ENCODE results near the gene LIN37.
A peak's percentile ranks its signal among the peaks of the same experiment; 100 is the strongest.

LIN37 gene

GRCh38 chr19:35727956-35728706 lies 20.2 kb upstream of the LIN37 start:
- H3K36me3 Mint-ChIP-seq, result peaks cover 17% of the 10 kb centered on the region
- no peaks in the 10 kb centered on the region for H3K27me3 Mint-ChIP-seq
- H3K4me3 Mint-ChIP-seq, result no peak overlapping the region
- no peak overlapping the region for H3K27ac Mint-ChIP-seq
- no peaks in the 10 kb centered on the region for H3K9me3 Mint-ChIP-seq
- peaks cover 4% of the 10 kb centered on the region for H3K4me1 Mint-ChIP-seq

- Mint-ChIP-seq H3K27me3 (no peaks in the 10 kb centered on the region), H3K36me3 (peaks cover 17% of the 10 kb centered on the region), H3K4me3 (no peak overlapping the region), H3K4me1 (peaks cover 4% of the 10 kb centered on the region), H3K27ac (no peak overlapping the region), H3K9me3 (no peaks in the 10 kb centered on the region)
Measured at GRCh38 chr19:35729021-35729420, 19.4 kb upstream of the LIN37 start.

- H3K27me3 Mint-ChIP-seq, result no peaks in the 10 kb centered on the region
- H3K36me3 Mint-ChIP-seq, result peaks cover 14% of the 10 kb centered on the region
- H3K4me3 Mint-ChIP-seq, result no peak overlapping the region
- no peaks in the 10 kb centered on the region for H3K9me3 Mint-ChIP-seq
- no peak overlapping the region for H3K27ac Mint-ChIP-seq
- peaks cover 7% of the 10 kb centered on the region for H3K4me1 Mint-ChIP-seq
Measured at GRCh38 chr19:35729763-35730162, 18.6 kb upstream of the LIN37 start.

- no peaks in the 10 kb centered on the region for H3K9me3 Mint-ChIP-seq
- H3K27ac Mint-ChIP-seq, result no peak overlapping the region
- H3K36me3 Mint-ChIP-seq, result peaks cover 14% of the 10 kb centered on the region
- H3K4me1 Mint-ChIP-seq, result peaks cover 7% of the 10 kb centered on the region
- H3K4me3 Mint-ChIP-seq, result no peak overlapping the region
- no peaks in the 10 kb centered on the region for H3K27me3 Mint-ChIP-seq
Measured at GRCh38 chr19:35730326-35730725, 18.1 kb upstream of the LIN37 start.

GRCh38 chr19:35731353-35731752 lies 17.0 kb upstream of the LIN37 start:
- H3K27me3 Mint-ChIP-seq, result no peaks in the 10 kb centered on the region
- no peaks in the 10 kb centered on the region for H3K9me3 Mint-ChIP-seq
- H3K36me3 Mint-ChIP-seq, result peaks cover 17% of the 10 kb centered on the region
- no peak overlapping the region for H3K4me3 Mint-ChIP-seq
- no peak overlapping the region for H3K27ac Mint-ChIP-seq
- peaks cover 13% of the 10 kb centered on the region for H3K4me1 Mint-ChIP-seq

- Mint-ChIP-seq H3K4me1 (peaks cover 19% of the 10 kb centered on the region), H3K27ac (no peak overlapping the region), H3K27me3 (no peaks in the 10 kb centered on the region), H3K4me3 (no peak overlapping the region), H3K36me3 (peaks cover 16% of the 10 kb centered on the region), H3K9me3 (no peaks in the 10 kb centered on the region)
Measured at GRCh38 chr19:35731779-35732405, 16.5 kb upstream of the LIN37 start.

- Mint-ChIP-seq H3K9me3 (no peaks in the 10 kb centered on the region), H3K27ac (no peak overlapping the region), H3K27me3 (no peaks in the 10 kb centered on the region), H3K36me3 (peaks cover 15% of the 10 kb centered on the region), H3K4me3 (no peak overlapping the region), H3K4me1 (peaks cover 26% of the 10 kb centered on the region)
Measured at GRCh38 chr19:35732540-35733179, 15.7 kb upstream of the LIN37 start.

GRCh38 chr19:35733180-35734125 lies 14.9 kb upstream of the LIN37 start:
- Mint-ChIP-seq H3K27me3 (no peaks in the 10 kb centered on the region), H3K36me3 (peaks cover 13% of the 10 kb centered on the region), H3K4me3 (no peak overlapping the region), H3K27ac (no peak overlapping the region), H3K4me1 (peaks cover 27% of the 10 kb centered on the region), H3K9me3 (no peaks in the 10 kb centered on the region)

- no peaks in the 10 kb centered on the region for H3K27me3 Mint-ChIP-seq
- no peak overlapping the region for H3K27ac Mint-ChIP-seq
- peaks cover 13% of the 10 kb centered on the region for H3K36me3 Mint-ChIP-seq
- H3K9me3 Mint-ChIP-seq, result no peaks in the 10 kb centered on the region
- no peak overlapping the region for H3K4me3 Mint-ChIP-seq
- H3K4me1 Mint-ChIP-seq, result peaks cover 30% of the 10 kb centered on the region
Measured at GRCh38 chr19:35734273-35734672, 14.1 kb upstream of the LIN37 start.

- Mint-ChIP-seq H3K36me3 (peaks cover 13% of the 10 kb centered on the region), H3K27ac (peak overlapping the region; percentile 61), H3K9me3 (no peaks in the 10 kb centered on the region), H3K4me1 (peaks cover 35% of the 10 kb centered on the region), H3K4me3 (no peak overlapping the region), H3K27me3 (no peaks in the 10 kb centered on the region)
Measured at GRCh38 chr19:35734889-35735288, 13.5 kb upstream of the LIN37 start.

- H3K9me3 Mint-ChIP-seq, result no peaks in the 10 kb centered on the region
- no peaks in the 10 kb centered on the region for H3K27me3 Mint-ChIP-seq
- H3K27ac Mint-ChIP-seq, result no peak overlapping the region
- H3K36me3 Mint-ChIP-seq, result peaks cover 2% of the 10 kb centered on the region
- no peak overlapping the region for H3K4me3 Mint-ChIP-seq
- peaks cover 48% of the 10 kb centered on the region for H3K4me1 Mint-ChIP-seq
Measured at GRCh38 chr19:35736913-35737886, 11.2 kb upstream of the LIN37 start.

GRCh38 chr19:35738021-35738886 lies 10.1 kb upstream of the LIN37 start:
- Mint-ChIP-seq H3K27me3 (no peaks in the 10 kb centered on the region), H3K9me3 (no peaks in the 10 kb centered on the region), H3K4me1 (peaks cover 55% of the 10 kb centered on the region), H3K4me3 (no peak overlapping the region), H3K27ac (no peak overlapping the region), H3K36me3 (peaks cover 4% of the 10 kb centered on the region)

- H3K4me1 Mint-ChIP-seq, result peaks cover 59% of the 10 kb centered on the region
- H3K36me3 Mint-ChIP-seq, result peaks cover 4% of the 10 kb centered on the region
- no peaks in the 10 kb centered on the region for H3K27me3 Mint-ChIP-seq
- no peak overlapping the region for H3K4me3 Mint-ChIP-seq
- no peaks in the 10 kb centered on the region for H3K9me3 Mint-ChIP-seq
- no peak overlapping the region for H3K27ac Mint-ChIP-seq
Measured at GRCh38 chr19:35738887-35739229, 9.5 kb upstream of the LIN37 start.
